HG03565 (cell line): ENCODE measurements around the gene RIPK4.

Experiments used
- ATAC-seq: cut with Tn5 transposase; IDR thresholded peaks from one replicate; pipeline ENCODE4 v1.9.1; 2021; ENCODE audit warnings: mild to moderate bottlenecking, moderate library complexity; ENCODE audit not compliant: unreplicated experiment

Gene RIPK4

GRCh38 chr21:41770901-41771624 is 4.2 kb upstream of the RIPK4 start:
- no peak for ATAC-seq

- no peak for ATAC-seq
These were observed 3.1 kb upstream of the RIPK4 start for GRCh38 chr21:41769933-41770332.

- no peak for ATAC-seq
These were observed 2.7 kb upstream of the RIPK4 start for GRCh38 chr21:41769521-41769920.

GRCh38 chr21:41769111-41769510 is 2.3 kb upstream of the RIPK4 start:
- no peak for ATAC-seq

- ATAC-seq = no peak
These were observed 1.7 kb upstream of the RIPK4 start for GRCh38 chr21:41768437-41769042.

- ATAC-seq = no peak
These were observed 969 bp upstream of the RIPK4 start for GRCh38 chr21:41767606-41768436.

GRCh38 chr21:41765973-41766882 is 624 bp downstream of the RIPK4 start:
- no peak for ATAC-seq

GRCh38 chr21:41765420-41765821 is 1.4 kb downstream of the RIPK4 start:
- no peak for ATAC-seq

GRCh38 chr21:41764558-41765419 is 2.1 kb downstream of the RIPK4 start:
- ATAC-seq = no peak

- no peak for ATAC-seq
These were observed 2.9 kb downstream of the RIPK4 start for GRCh38 chr21:41763996-41764395.

- ATAC-seq = no peak
These were observed 3.4 kb downstream of the RIPK4 start for GRCh38 chr21:41763398-41763931.

- no peak for ATAC-seq
These were observed 4.1 kb downstream of the RIPK4 start for GRCh38 chr21:41762753-41763152.

- ATAC-seq = no peak
These were observed 4.8 kb downstream of the RIPK4 start for GRCh38 chr21:41761934-41762635.

- no peak for ATAC-seq
These were observed 5.5 kb downstream of the RIPK4 start for GRCh38 chr21:41761211-41761933.

- no peak for ATAC-seq
These were observed 6.4 kb downstream of the RIPK4 start for GRCh38 chr21:41760411-41760810.

- no peak for ATAC-seq
These were observed 6.9 kb downstream of the RIPK4 start for GRCh38 chr21:41759926-41760325.

- no peak for ATAC-seq
These were observed 7.5 kb downstream of the RIPK4 start for GRCh38 chr21:41759214-41759840.

- no peak for ATAC-seq
These were observed 8.3 kb downstream of the RIPK4 start for GRCh38 chr21:41758550-41758949.
